ENCODE results near the gene GPR78. TPM values are rescaled to one million over a fixed set of nuclear protein-coding genes. Genes with fewer than 3 reads are reported as not detected.
"Not testable (repeated sequence)": the region's sequence is repeated elsewhere in the genome, so short reads cannot be mapped to it uniquely, and the experiment has no call there.

Gene GPR78
- total RNA-seq, 1 donor from 2014 or later: 0.15 TPM

DNA sequence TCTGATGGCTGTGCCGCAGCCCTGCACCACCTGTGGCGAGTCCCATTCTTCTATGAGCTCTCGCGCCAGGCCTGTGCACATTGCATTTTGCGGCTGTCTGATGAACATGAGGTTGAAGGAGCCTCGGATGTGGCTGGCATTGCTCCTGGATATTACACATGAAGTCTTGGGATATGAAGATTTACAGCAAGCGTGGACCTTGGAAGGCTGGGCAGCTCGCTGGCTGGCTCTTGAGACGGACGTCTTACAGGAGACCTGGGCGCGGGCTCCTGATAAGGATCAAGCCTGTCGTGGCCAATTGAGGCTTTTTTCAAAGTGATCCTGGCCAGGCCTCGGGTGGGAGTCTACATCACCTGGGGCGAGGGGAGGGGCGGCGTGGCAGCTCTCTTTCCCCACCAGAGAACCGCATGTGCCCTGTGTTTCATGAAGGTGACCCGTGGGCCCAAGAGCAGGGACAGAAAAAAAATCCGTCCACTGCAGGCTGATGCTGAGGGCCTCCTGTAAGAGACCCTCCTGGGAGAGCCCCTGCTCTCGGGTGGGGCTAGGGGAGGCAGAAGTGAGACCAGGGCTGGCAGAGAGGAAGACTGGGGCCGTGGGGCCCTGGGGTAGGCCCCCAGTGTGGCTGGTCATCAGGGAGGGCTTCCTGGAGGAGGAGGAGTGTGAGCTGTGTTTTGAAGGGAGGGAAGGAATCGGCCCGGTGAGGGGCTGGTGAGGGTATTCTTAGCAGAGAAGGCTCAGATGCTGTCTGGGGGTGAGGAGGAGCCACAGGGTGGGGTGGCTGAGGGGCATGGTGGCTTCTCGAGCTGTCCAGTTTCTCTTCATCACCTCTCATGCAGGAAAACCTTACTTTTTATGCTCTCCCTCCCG, 36.0 kb downstream of the GPR78 start:
- H3K27ac Mint-ChIP-seq (ENCODE audit: unreplicated experiment): no peak overlapping the region
- no peaks in the 10 kb centered on the region for H3K36me3 Mint-ChIP-seq (ENCODE audit: low read depth)
- no peak overlapping the region for H3K4me3 Mint-ChIP-seq (ENCODE audit: unreplicated experiment)
- H3K27me3 Mint-ChIP-seq (ENCODE audit: low read depth): peaks cover 11% of the 10 kb centered on the region
- no peaks in the 10 kb centered on the region for H3K4me1 Mint-ChIP-seq (ENCODE audit: low read depth)
- TF ChIP-seq, protein P1, sequence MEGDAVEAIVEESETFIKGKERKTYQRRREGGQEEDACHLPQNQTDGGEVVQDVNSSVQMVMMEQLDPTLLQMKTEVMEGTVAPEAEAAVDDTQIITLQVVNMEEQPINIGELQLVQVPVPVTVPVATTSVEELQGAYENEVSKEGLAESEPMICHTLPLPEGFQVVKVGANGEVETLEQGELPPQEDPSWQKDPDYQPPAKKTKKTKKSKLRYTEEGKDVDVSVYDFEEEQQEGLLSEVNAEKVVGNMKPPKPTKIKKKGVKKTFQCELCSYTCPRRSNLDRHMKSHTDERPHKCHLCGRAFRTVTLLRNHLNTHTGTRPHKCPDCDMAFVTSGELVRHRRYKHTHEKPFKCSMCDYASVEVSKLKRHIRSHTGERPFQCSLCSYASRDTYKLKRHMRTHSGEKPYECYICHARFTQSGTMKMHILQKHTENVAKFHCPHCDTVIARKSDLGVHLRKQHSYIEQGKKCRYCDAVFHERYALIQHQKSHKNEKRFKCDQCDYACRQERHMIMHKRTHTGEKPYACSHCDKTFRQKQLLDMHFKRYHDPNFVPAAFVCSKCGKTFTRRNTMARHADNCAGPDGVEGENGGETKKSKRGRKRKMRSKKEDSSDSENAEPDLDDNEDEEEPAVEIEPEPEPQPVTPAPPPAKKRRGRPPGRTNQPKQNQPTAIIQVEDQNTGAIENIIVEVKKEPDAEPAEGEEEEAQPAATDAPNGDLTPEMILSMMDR (IDR thresholded peaks at IDR 0.05): no peak
- no peaks in the 10 kb centered on the region for H3K9me3 Mint-ChIP-seq (ENCODE audit: low read depth)
- DNase-seq (ENCODE audit: low spot score): peak; percentile 64

DNA sequence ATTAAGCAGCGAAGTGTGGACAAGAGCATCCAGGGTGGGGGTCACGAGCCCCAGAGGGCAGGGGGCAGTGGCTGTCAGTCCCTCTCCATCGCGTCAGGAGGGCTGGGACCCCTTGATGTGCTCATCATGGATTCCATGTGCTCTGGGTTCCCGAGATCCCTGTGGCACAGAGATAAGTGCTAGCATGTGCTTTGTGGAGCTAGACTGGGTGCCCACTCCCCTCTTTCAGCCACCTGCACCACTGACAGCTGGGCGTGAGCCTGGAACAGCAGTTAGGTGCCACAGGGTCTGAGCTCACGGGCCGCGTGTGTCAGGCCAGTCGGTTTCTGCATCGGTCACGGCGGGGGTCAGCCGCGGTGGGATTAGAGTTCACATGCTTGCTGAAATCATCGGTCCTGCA, 36.6 kb downstream of the GPR78 start:
- peaks cover 8% of the 10 kb centered on the region for H3K27me3 Mint-ChIP-seq (ENCODE audit: low read depth)
- H3K36me3 Mint-ChIP-seq (ENCODE audit: low read depth): no peaks in the 10 kb centered on the region
- no peaks in the 10 kb centered on the region for H3K4me1 Mint-ChIP-seq (ENCODE audit: low read depth)
- TF ChIP-seq, protein P1 (IDR thresholded peaks at IDR 0.05): no peak
- H3K27ac Mint-ChIP-seq (ENCODE audit: unreplicated experiment): no peak overlapping the region
- H3K4me3 Mint-ChIP-seq (ENCODE audit: unreplicated experiment): no peak overlapping the region
- H3K9me3 Mint-ChIP-seq (ENCODE audit: low read depth): no peaks in the 10 kb centered on the region
- DNase-seq (ENCODE audit: low spot score): peak; percentile 73

DNA sequence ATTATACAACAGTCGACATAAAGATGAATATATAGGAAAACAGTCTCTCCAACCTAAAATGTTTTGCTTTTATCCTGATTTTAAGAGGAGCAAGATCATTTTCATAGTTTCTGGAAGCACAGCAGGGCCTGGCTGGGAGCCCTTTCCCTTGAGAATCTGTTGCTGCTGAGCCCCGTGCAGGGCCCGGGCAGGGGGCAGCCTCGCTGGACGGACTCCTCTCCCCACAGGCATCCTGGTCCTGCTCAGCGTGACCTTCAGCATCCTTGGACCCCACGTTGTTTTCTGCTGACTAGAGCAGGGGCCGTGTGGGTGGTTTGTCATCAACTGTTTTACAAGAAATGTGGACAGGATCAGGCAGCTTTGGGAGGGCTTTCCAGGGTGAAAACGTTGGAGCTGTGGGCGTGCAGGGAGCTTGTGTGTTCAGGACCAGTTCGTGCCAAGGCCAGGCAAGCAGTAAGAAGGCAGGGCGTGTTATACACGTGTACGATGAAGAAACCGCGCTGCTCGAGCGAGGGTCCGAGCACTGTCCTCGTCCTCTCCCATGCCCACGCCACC, 37.4 kb downstream of the GPR78 start:
- peaks cover 7% of the 10 kb centered on the region for H3K27me3 Mint-ChIP-seq (ENCODE audit: low read depth)
- TF ChIP-seq, protein P1 (IDR thresholded peaks at IDR 0.05): no peak
- DNase-seq (ENCODE audit: low spot score): peak; percentile 61
- H3K4me1 Mint-ChIP-seq (ENCODE audit: low read depth): no peaks in the 10 kb centered on the region
- no peak overlapping the region for H3K4me3 Mint-ChIP-seq (ENCODE audit: unreplicated experiment)
- H3K9me3 Mint-ChIP-seq (ENCODE audit: low read depth): no peaks in the 10 kb centered on the region
- no peaks in the 10 kb centered on the region for H3K36me3 Mint-ChIP-seq (ENCODE audit: low read depth)
- no peak overlapping the region for H3K27ac Mint-ChIP-seq (ENCODE audit: unreplicated experiment)

DNA sequence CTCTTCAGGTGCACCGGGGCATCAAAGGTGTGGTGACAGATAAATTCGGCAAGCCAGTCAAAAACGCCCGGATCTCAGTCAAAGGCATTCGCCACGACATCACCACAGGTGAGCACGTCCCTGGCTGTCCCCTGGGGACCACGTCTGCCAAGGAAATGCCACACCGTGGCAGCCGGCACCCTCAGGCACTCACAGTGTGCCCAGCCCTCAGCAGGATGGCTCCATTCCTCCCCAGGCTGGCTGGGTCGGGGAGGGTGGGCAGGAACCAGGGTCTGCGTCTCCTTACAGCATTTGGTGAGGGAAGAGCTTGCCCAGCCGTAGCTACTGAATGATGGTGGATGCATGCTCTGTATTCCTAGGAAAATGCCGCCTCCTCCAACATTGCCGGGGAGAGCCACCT, 38.2 kb downstream of the GPR78 start:
- H3K27me3 Mint-ChIP-seq (ENCODE audit: low read depth): peaks cover 7% of the 10 kb centered on the region
- H3K9me3 Mint-ChIP-seq (ENCODE audit: low read depth): no peaks in the 10 kb centered on the region
- H3K4me3 Mint-ChIP-seq (ENCODE audit: unreplicated experiment): no peak overlapping the region
- TF ChIP-seq, protein P1 (IDR thresholded peaks at IDR 0.05): no peak
- H3K4me1 Mint-ChIP-seq (ENCODE audit: low read depth): no peaks in the 10 kb centered on the region
- H3K27ac Mint-ChIP-seq (ENCODE audit: unreplicated experiment): no peak overlapping the region
- peak; percentile 56 for DNase-seq (ENCODE audit: low spot score)
- no peaks in the 10 kb centered on the region for H3K36me3 Mint-ChIP-seq (ENCODE audit: low read depth)

DNA sequence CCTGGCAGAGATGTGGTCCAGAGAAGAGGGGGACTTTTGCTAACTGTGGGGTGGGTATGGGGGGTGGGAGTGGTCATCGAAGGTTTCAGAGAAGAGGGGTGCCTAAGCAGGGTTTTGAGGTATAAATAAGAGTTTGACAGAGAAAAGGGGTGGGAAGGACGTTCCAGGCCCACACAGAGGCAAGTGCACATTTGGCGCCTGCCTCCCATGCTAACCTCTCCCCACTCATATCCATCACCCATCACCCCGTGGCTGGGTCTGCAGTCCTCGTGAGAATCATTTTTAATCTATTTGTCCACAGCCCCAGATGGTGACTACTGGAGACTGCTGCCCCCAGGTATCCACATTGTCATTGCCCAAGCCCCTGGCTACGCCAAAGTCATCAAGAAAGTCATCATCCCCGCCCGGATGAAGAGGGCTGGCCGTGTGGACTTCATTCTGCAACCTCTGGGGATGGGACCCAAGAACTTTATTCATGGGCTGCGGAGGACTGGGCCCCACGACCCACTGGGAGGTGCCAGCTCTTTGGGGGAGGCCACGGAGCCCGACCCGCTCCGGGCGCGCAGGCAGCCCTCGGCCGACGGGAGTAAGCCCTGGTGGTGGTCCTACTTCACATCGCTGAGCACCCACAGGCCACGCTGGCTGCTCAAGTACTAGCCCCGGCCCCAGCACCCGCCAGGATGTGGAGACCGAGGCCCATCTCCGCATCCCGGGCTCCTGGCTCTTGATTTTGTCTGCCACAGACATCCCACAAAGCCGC, 38.9 kb downstream of the GPR78 start:
- Mint-ChIP-seq H3K27me3 (ENCODE audit: low read depth) (peaks cover 7% of the 10 kb centered on the region), H3K9me3 (ENCODE audit: low read depth) (no peaks in the 10 kb centered on the region), H3K27ac (ENCODE audit: unreplicated experiment) (no peak overlapping the region), H3K36me3 (ENCODE audit: low read depth) (no peaks in the 10 kb centered on the region), H3K4me1 (ENCODE audit: low read depth) (no peaks in the 10 kb centered on the region), H3K4me3 (ENCODE audit: unreplicated experiment) (no peak overlapping the region)
- DNase-seq (ENCODE audit: low spot score): peak; percentile 78
- TF ChIP-seq, protein P1 (IDR thresholded peaks at IDR 0.05): no peak

DNA sequence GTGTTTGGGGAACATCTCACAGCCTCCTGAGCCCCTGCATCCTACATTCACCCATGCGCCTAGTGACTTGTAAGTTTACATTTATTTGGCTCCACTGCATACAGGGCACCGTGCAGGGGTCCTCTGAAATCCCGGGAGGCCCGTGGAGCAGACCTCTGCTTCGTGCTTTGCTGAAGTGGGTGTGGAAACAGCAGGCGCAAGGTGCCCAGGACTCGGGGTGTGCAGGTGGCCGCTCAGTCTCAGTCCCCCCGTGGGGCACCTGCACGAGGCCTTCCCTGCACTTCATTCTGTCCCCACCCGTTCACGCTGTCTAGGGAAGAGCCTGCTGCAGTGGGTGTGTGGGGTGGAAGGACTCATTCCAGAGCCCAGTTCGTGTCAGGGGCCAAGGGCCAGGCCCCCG, 40.9 kb downstream of the GPR78 start:
- H3K4me1 Mint-ChIP-seq (ENCODE audit: low read depth); H3K27me3 Mint-ChIP-seq (ENCODE audit: low read depth); H3K4me3 Mint-ChIP-seq (ENCODE audit: unreplicated experiment); H3K27ac Mint-ChIP-seq (ENCODE audit: unreplicated experiment); H3K9me3 Mint-ChIP-seq (ENCODE audit: low read depth); H3K36me3 Mint-ChIP-seq (ENCODE audit: low read depth): not testable (repeated sequence)
- DNase-seq (ENCODE audit: low spot score): peak; percentile 72

DNA sequence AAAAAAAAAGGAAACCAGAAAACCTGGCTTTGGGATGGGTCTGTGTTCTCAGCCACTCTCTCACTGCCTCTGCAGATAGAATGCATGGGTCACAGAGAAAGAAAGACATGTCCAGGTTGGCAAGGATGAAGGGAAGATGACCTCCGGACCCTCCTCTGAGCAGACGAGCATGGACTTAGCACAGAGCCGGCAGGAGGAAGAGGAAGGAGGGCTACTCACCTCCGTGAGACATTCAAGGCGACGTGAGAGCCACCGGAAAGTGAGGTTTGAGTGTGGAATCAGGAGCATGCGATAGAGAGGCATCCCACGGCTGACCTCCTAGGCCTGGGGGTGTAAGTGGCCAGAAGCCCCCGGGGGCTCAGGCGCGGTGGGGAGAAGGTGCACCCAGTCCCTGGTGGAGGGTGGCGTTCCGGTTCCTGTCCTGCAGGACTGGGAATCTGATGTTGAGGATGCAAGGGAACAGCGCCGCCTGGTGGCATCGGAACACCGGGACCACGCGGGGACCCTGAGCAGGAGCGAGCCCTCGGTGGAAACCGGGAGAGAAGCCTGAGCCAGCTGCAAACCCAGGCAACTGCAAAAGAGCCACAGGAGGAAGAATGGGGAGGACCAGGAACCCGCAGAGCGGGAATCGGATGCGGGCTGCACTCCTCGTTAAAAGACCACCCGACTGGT, 44.5 kb downstream of the GPR78 start:
- DNase-seq (ENCODE audit: low spot score); H3K4me3 Mint-ChIP-seq (ENCODE audit: unreplicated experiment); H3K36me3 Mint-ChIP-seq (ENCODE audit: low read depth); H3K27ac Mint-ChIP-seq (ENCODE audit: unreplicated experiment); H3K9me3 Mint-ChIP-seq (ENCODE audit: low read depth); H3K27me3 Mint-ChIP-seq (ENCODE audit: low read depth); H3K4me1 Mint-ChIP-seq (ENCODE audit: low read depth): not testable (repeated sequence)

Data from chondrocyte (in vitro differentiated cells).